ENCODE data around the gene CPNE2. TPM values are rescaled to one million over a fixed set of nuclear protein-coding genes. Genes with fewer than 3 reads are reported as not detected.

The CPNE2 gene
- total and polyA plus RNA-seq, 2 of the 8 experiments (the other 6 are each of a cell fraction or from before 2014, with no cell fraction given): 10.6 to 39.5 TPM

GRCh38 chr16:57151369-57151768 lies 59.0 kb downstream of the CPNE2 start:
- TF ChIP-seq SUZ12 (IDR thresholded peaks at IDR 0.05; ENCODE audit: low read length): no peak
- no peak for TF ChIP-seq CHD1 (IDR thresholded peaks at IDR 0.05; ENCODE audit: low read depth, low read length)
- TF ChIP-seq RFX5 (IDR thresholded peaks at IDR 0.05; ENCODE audit: borderline replicate concordance, low read depth, low read length): no peak
- TF ChIP-seq SP2 (IDR thresholded peaks at IDR 0.05; ENCODE audit: low read length): no peak
- no peak for TF ChIP-seq SAP30 (IDR thresholded peaks at IDR 0.05; ENCODE audit: insufficient read depth, insufficient replicate concordance, low read length)
- no peak for TF ChIP-seq NRF1 (IDR thresholded peaks at IDR 0.05; ENCODE audit: low read depth, low read length)
- no peak for TF ChIP-seq CBX5 (IDR thresholded peaks at IDR 0.05; ENCODE audit: low read depth, low read length)
- TF ChIP-seq ATF2 (IDR thresholded peaks at IDR 0.05; ENCODE audit: low read length): no peak
- ChIA-PET POLR2A (ENCODE audit: partially characterized antibody) (interaction anchor here (1.0 to 3.0 kb wide), 6 partner anchors 8 to 115 kb away, joined by 3 to 11 read pairs (median 4); partner anchors contain the start of genes PSME3IP1 and RSPRY1), CTCF (ENCODE audit: partially characterized antibody) (interaction anchor here (0.6 to 2.4 kb wide), 22 partner anchors 8 to 669 kb away, joined by 3 to 9 read pairs (median 4); partner anchors contain the start of gene CPNE2)
- Histone ChIP-seq H2BK20ac (ENCODE audit: low read length) (no peak overlapping the region), H2BK5ac (ENCODE audit: low read depth, low read length) (no peak overlapping the region), H3K4ac (replicated peaks; ENCODE audit: insufficient read length, low read depth, low read length) (no peak overlapping the region), H2AFZ (ENCODE audit: low read length) (no peak overlapping the region), H2BK12ac (ENCODE audit: low read depth, low read length) (no peak overlapping the region), H3K23me2 (ENCODE audit: low read depth, low read length) (no peaks in the 10 kb centered on the region), H3K9me3 (ENCODE audit: insufficient read depth in 2 of 2, low read depth in 1 of 2, low read length in 1 of 2) (no peaks in the 10 kb centered on the region), H3K4me3 (ENCODE audit: extremely low read depth in 1 of 4, insufficient read depth in 2 of 4, low read depth in 3 of 4, low read length in 4 of 4) (no peak overlapping the region), H3K4me1 (replicated peaks in 1 of 4; ENCODE audit: control insufficient read depth in 3 of 4, insufficient read depth in 4 of 4, low read length in 3 of 4) (peaks cover 12 to 28% (median 14%) of the 10 kb centered on the region in 4 experiments), H3K23ac (ENCODE audit: insufficient read length) (no peak overlapping the region), H4K91ac (replicated peaks; ENCODE audit: insufficient read length, low read length) (no peak overlapping the region), H3K79me1 (ENCODE audit: low read depth, low read length) (no peaks in the 10 kb centered on the region), H3K18ac (ENCODE audit: extremely low read depth, low read length) (no peak overlapping the region), H3K56ac (replicated peaks; ENCODE audit: insufficient read length, low read depth, low read length) (no peak overlapping the region), H3K27me3 (replicated peaks in 1 of 4; ENCODE audit: control insufficient read depth in 3 of 4, extremely low read depth in 1 of 4, insufficient read depth in 3 of 4, low read length in 3 of 4) (no peaks in the 10 kb centered on the region), H2AK5ac (ENCODE audit: low read depth, low read length) (0 out of 2 replicates have a peak overlapping the region, but pooled peaks have one; percentile 34), H3K27ac (ENCODE audit: low read depth, low read length) (no peak overlapping the region), H3K14ac (ENCODE audit: insufficient read length) (no peak overlapping the region), H3K36me3 (ENCODE audit: control insufficient read depth in 2 of 4, insufficient read depth in 4 of 4, low read length in 3 of 4) (peaks cover 13 to 31% (median 20%) of the 10 kb centered on the region in 4 experiments; a peak in 7 of 8 replicates), H4K8ac (ENCODE audit: extremely low read depth, insufficient read depth, low read length) (no peak overlapping the region), H2BK120ac (replicated peaks; ENCODE audit: low read depth, low read length) (no peak overlapping the region), H3K9ac (replicated peaks in 1 of 4; ENCODE audit: extremely low read depth in 1 of 4, low read depth in 3 of 4, low read length in 3 of 4) (no peak overlapping the region), H2BK15ac (ENCODE audit: low read length) (no peak overlapping the region), H3K79me2 (ENCODE audit: control insufficient read depth in 1 of 2, insufficient read depth in 2 of 2, low read length in 2 of 2) (no peaks in the 10 kb centered on the region), H4K20me1 (replicated peaks in 1 of 2; ENCODE audit: control insufficient read depth in 1 of 2, insufficient read depth in 2 of 2, low read length in 2 of 2) (no peaks in the 10 kb centered on the region), H3K4me2 (ENCODE audit: insufficient read depth in 1 of 2, low read depth in 2 of 2, low read length in 2 of 2) (peak overlapping the region in 1 of 2 experiments; percentile 3; a peak in 1 of 4 replicates), H4K5ac (ENCODE audit: insufficient read length, low read depth, low read length) (no peak overlapping the region)
- peak; percentile 7 for FAIRE-seq
- 86% methylated on average over 2 of the region's 2 CpGs; no CpG with 5 or more reads in 1 of the 2 experiments for WGBS, 2 experiments (ENCODE audit: extremely low coverage in 1 of 2, insufficient coverage in 1 of 2, insufficient read length in 1 of 2, insufficient replicate concordance in 2 of 2, low coverage in 1 of 2, low lambda C conversion rate in 2 of 2, missing lambda C conversion rate in 1 of 2)
- no peak for DNase-seq (ENCODE audit: low read depth in 1 of 2, low spot score in 2 of 2)
